H9 (cell line): ENCODE data around the gene TREM1. TPM values are rescaled to one million over a fixed set of nuclear protein-coding genes. Genes with fewer than 3 reads are reported as not detected.
"Not testable (repeated sequence)": the region's sequence is repeated elsewhere in the genome, so short reads cannot be mapped to it uniquely, and the experiment has no call there.

Source experiments
- DNase-seq: peaks from one replicate; pipeline ENCODE4 v3.0.0-alpha.2; 2017
- H2AFZ ChIP-seq: one replicate; pipeline ENCODE4 v1.6.1; 2013; ENCODE audit warnings: mild to moderate bottlenecking, low read length, control low read depth, moderate library complexity
- H2AK5ac ChIP-seq: 2 replicates; pipeline ENCODE4 v1.6.1; 2013; ENCODE audit warnings: low read length, control low read depth, mixed read lengths; ENCODE audit not compliant: insufficient read length
- H2BK120ac ChIP-seq: one replicate; pipeline ENCODE4 v1.6.1; 2013; ENCODE audit warnings: low read depth, mild to moderate bottlenecking, low read length, control low read depth, inconsistent platforms; ENCODE audit not compliant: poor library complexity, severe bottlenecking
- H2BK12ac ChIP-seq: 2 replicates; pipeline ENCODE4 v1.6.1; 2013; ENCODE audit warnings: low read length, control low read depth, mixed read lengths, low read depth; ENCODE audit not compliant: insufficient read length
- H2BK15ac ChIP-seq: 2 replicates; pipeline ENCODE4 v1.6.1; 2013; ENCODE audit warnings: low read depth, low read length, control low read depth
- H2BK20ac ChIP-seq: one replicate; pipeline ENCODE4 v1.6.1; 2013; ENCODE audit warnings: low read depth, mild to moderate bottlenecking, low read length, control low read depth, inconsistent platforms; ENCODE audit not compliant: poor library complexity, severe bottlenecking
- H2BK5ac ChIP-seq: 2 replicates; pipeline ENCODE4 v1.6.1; 2013; ENCODE audit warnings: low read length, control low read depth, mixed read lengths; ENCODE audit not compliant: insufficient read length
- H3K14ac ChIP-seq: 2 replicates; pipeline ENCODE4 v1.6.1; 2013; ENCODE audit warnings: low read length, control low read depth; ENCODE audit not compliant: insufficient read depth
- H3K18ac ChIP-seq: 2 replicates; pipeline ENCODE4 v1.6.1; 2013; ENCODE audit warnings: low read depth, mild to moderate bottlenecking, mixed read lengths, low read length, control low read depth; ENCODE audit not compliant: insufficient read length
- H3K23ac ChIP-seq: 2 replicates; pipeline ENCODE4 v1.6.1; 2013; ENCODE audit warnings: low read length, control low read depth, mixed read lengths, low read depth; ENCODE audit not compliant: insufficient read length
- H3K23me2 ChIP-seq: 2 replicates; pipeline ENCODE4 v1.6.1; 2013; ENCODE audit warnings: low read depth, mild to moderate bottlenecking, mixed read lengths, low read length, control low read depth; ENCODE audit not compliant: insufficient read length, poor library complexity, severe bottlenecking
- H3K27ac ChIP-seq: 2 replicates; pipeline ENCODE4 v1.5.1; 2013; ENCODE audit warnings: low read length, control low read depth, mixed read lengths, low read depth; ENCODE audit not compliant: insufficient read length
- H3K27me3 ChIP-seq: 2 replicates; pipeline ENCODE4 v1.6.1; 2013; ENCODE audit warnings: low read length, control low read depth, inconsistent platforms; ENCODE audit not compliant: insufficient read depth
- H3K4ac ChIP-seq: 2 replicates; pipeline ENCODE4 v1.6.1; 2013; ENCODE audit warnings: low read depth, mild to moderate bottlenecking, control low read depth, inconsistent platforms, low read length, moderate library complexity
- H3K4me1 ChIP-seq: 2 replicates; pipeline ENCODE4 v1.6.1; 2013; ENCODE audit warnings: low read length, control low read depth, inconsistent platforms; ENCODE audit not compliant: insufficient read depth
- H3K4me2 ChIP-seq: 2 replicates; pipeline ENCODE4 v1.6.1; 2013; ENCODE audit warnings: low read length, control low read depth, mixed read lengths; ENCODE audit not compliant: insufficient read length, insufficient read depth
- H3K56ac ChIP-seq: 2 replicates; pipeline ENCODE4 v1.6.1; 2013; ENCODE audit warnings: low read depth, mild to moderate bottlenecking, mixed read lengths, low read length, control low read depth; ENCODE audit not compliant: insufficient read length
- H3K79me1 ChIP-seq: 2 replicates; pipeline ENCODE4 v1.6.1; 2013; ENCODE audit warnings: low read depth, mild to moderate bottlenecking, moderate library complexity, low read length, control low read depth, inconsistent platforms; ENCODE audit not compliant: insufficient read depth, poor library complexity, severe bottlenecking
- H3K79me2 ChIP-seq: 2 replicates; pipeline ENCODE4 v1.6.1; 2013; ENCODE audit warnings: low read length, control low read depth, inconsistent platforms; ENCODE audit not compliant: insufficient read depth
- H3K9ac ChIP-seq: 2 replicates; pipeline ENCODE4 v1.6.1; 2013; ENCODE audit warnings: low read length, control low read depth, mixed read lengths; ENCODE audit not compliant: insufficient read length; ENCODE audit errors: extremely low read depth
- H3K9me3 ChIP-seq: one replicate; pipeline ENCODE4 v1.6.1; 2013; ENCODE audit warnings: low read depth, low read length, inconsistent platforms; ENCODE audit not compliant: control insufficient read depth
- H3T11ph ChIP-seq: one replicate; pipeline ENCODE4 v1.6.1; 2013; ENCODE audit warnings: mild to moderate bottlenecking, low read length, control low read depth, inconsistent platforms
- H4K20me1 ChIP-seq: one replicate; pipeline ENCODE4 v1.6.1; 2013; ENCODE audit not compliant: control insufficient read depth, insufficient read length, insufficient read depth
- H4K5ac ChIP-seq: 2 replicates; pipeline ENCODE4 v1.6.1; 2013; ENCODE audit warnings: low read depth, mild to moderate bottlenecking, mixed read lengths, low read length, control low read depth; ENCODE audit not compliant: insufficient read length
- H4K8ac ChIP-seq: replicated peaks from 2 replicates; pipeline ENCODE4 v1.6.1; 2013; ENCODE audit warnings: low read length, control low read depth, mixed read lengths, low read depth; ENCODE audit not compliant: insufficient read length
- H4K91ac ChIP-seq: 2 replicates; pipeline ENCODE4 v1.6.1; 2013; ENCODE audit warnings: low read depth, mild to moderate bottlenecking, moderate library complexity, mixed read lengths, low read length, control low read depth; ENCODE audit not compliant: insufficient read length
- H3K27ac Mint-ChIP-seq, 3 experiments: 2 replicates in 2 of 3; 3 replicates in 1 of 3; pipeline ENCODE4 v1.8.0; 2020 to 2021; ENCODE audit warnings: mixed read lengths in 3 of 3, mild to moderate bottlenecking in 1 of 3, moderate library complexity in 1 of 3
- H3K27me3 Mint-ChIP-seq: 2 replicates; pipeline ENCODE4 v1.8.0; 2021; ENCODE audit warnings: low read depth, mild to moderate bottlenecking, moderate library complexity, mixed read lengths
- H3K36me3 Mint-ChIP-seq, 3 experiments: 2 replicates in 2 of 3; 3 replicates in 1 of 3; pipeline ENCODE4 v1.8.0; 2020 to 2021; ENCODE audit warnings: low read depth in 3 of 3, mixed read lengths in 3 of 3; ENCODE audit not compliant: insufficient read depth in 1 of 3
- H3K4me1 Mint-ChIP-seq, 2 experiments: 2 replicates each; pipeline ENCODE4 v1.8.0; 2020; ENCODE audit warnings: mixed read lengths in 2 of 2
- H3K4me3 Mint-ChIP-seq, 2 experiments: 2 replicates in 1 of 2; 3 replicates in 1 of 2; pipeline ENCODE4 v1.8.0; 2020 to 2021; ENCODE audit warnings: mild to moderate bottlenecking in 2 of 2, mixed read lengths in 2 of 2, moderate library complexity in 1 of 2
- H3K9me3 Mint-ChIP-seq, 2 experiments: 2 replicates in 1 of 2; 3 replicates in 1 of 2; pipeline ENCODE4 v1.8.0; 2020; ENCODE audit warnings: mild to moderate bottlenecking in 2 of 2, mixed read lengths in 2 of 2, moderate library complexity in 1 of 2
- CTCF ChIP-seq: fragments of 200-600 bp; sonication (generic); conservative IDR thresholded peaks from 3 replicates; pipeline ENCODE4 v1.8.0; 2021; ENCODE audit warnings: antibody characterized with exemption, mild to moderate bottlenecking
- WGBS: extraction: QIAGEN DNeasy Blood & Tissue Kit; methylation state at CpG from one replicate; pipeline ENCODE4 v1.1.7; 2013; ENCODE audit warnings: missing lambda C conversion rate, low lambda C conversion rate, mixed read lengths; ENCODE audit not compliant: insufficient read length; ENCODE audit errors: extremely low coverage; 5-methylcytosine and 5-hydroxymethylcytosine counted together
- total RNA-seq: library from RNA; stranded (reverse); gene quantifications from 2 replicates; pipeline ENCODE4 v1.2.1, GENCODE V29; 2021

TREM1 gene
- total RNA-seq, 1 experiment from 2014 or later: not detected

- no peaks in the 10 kb centered on the region for H3K36me3 Mint-ChIP-seq
- no peak overlapping the region for H3K18ac ChIP-seq
- no peak overlapping the region for H3K4ac ChIP-seq
- no peak for DNase-seq
- peaks cover 0 to 3% of the 10 kb centered on the region in 2 experiments; a peak in 2 of 5 replicates for H3K9me3 Mint-ChIP-seq
- peaks cover 53% of the 10 kb centered on the region for H3K27me3 Mint-ChIP-seq
- H3K27ac ChIP-seq: no peak overlapping the region
- no peaks in the 10 kb centered on the region for H4K20me1 ChIP-seq
- H3K27me3 ChIP-seq: no peaks in the 10 kb centered on the region
- no peaks in the 10 kb centered on the region for H3K9me3 ChIP-seq
- H3K14ac ChIP-seq: no peak overlapping the region; the same call in 1 of the 2 replicates
- H3K4me1 ChIP-seq: no peaks in the 10 kb centered on the region
- TF ChIP-seq CTCF: no peak
- H3K56ac ChIP-seq: no peak overlapping the region
- H3K4me3 Mint-ChIP-seq: no peak overlapping the region
- H2BK20ac ChIP-seq: no peak overlapping the region
- no peak overlapping the region for H2AFZ ChIP-seq
- no CpG with 5 or more reads among the region's 9 CpGs for WGBS
- no peak overlapping the region for H3T11ph ChIP-seq
- no peak overlapping the region for H2BK12ac ChIP-seq
- no peaks in the 10 kb centered on the region for H3K79me1 ChIP-seq
- no peak overlapping the region for H3K23ac ChIP-seq
- no peak overlapping the region for H2BK120ac ChIP-seq
- H2AK5ac ChIP-seq: no peak overlapping the region
- no peak overlapping the region for H4K8ac ChIP-seq
- no peak overlapping the region for H4K5ac ChIP-seq
- H3K9ac ChIP-seq: no peak overlapping the region
- H3K4me1 Mint-ChIP-seq: no peaks in the 10 kb centered on the region
- H2BK15ac ChIP-seq: no peak overlapping the region
- no peak overlapping the region for H3K4me2 ChIP-seq
- H3K79me2 ChIP-seq: no peaks in the 10 kb centered on the region
- H2BK5ac ChIP-seq: no peak overlapping the region
- no peaks in the 10 kb centered on the region for H3K23me2 ChIP-seq
- H3K27ac Mint-ChIP-seq: no peak overlapping the region
- no peak overlapping the region for H4K91ac ChIP-seq
Measured at GRCh38 chr6:41247288-41247865, 39.1 kb downstream of the TREM1 start.

- H3K14ac ChIP-seq, H3K4me1 ChIP-seq, H3K27me3 ChIP-seq, H2BK120ac ChIP-seq, H3K23ac ChIP-seq, H3K4me2 ChIP-seq, H4K91ac ChIP-seq, H3K79me1 ChIP-seq, H3K4me1 Mint-ChIP-seq, H3K79me2 ChIP-seq, H3K9me3 Mint-ChIP-seq, H3K23me2 ChIP-seq, H2BK12ac ChIP-seq, H3K9me3 ChIP-seq, DNase-seq, H2BK15ac ChIP-seq, H3K9ac ChIP-seq, H3K4ac ChIP-seq, H3K4me3 Mint-ChIP-seq, H3K56ac ChIP-seq, H4K8ac ChIP-seq, H2BK20ac ChIP-seq, H2AK5ac ChIP-seq, H3K18ac ChIP-seq, H4K5ac ChIP-seq, H2BK5ac ChIP-seq, H4K20me1 ChIP-seq, H3K36me3 Mint-ChIP-seq, H3T11ph ChIP-seq, H3K27ac Mint-ChIP-seq, H3K27ac ChIP-seq, H2AFZ ChIP-seq: not testable (repeated sequence)
- H3K27me3 Mint-ChIP-seq: peaks cover 51% of the 10 kb centered on the region
- WGBS: no CpG with 5 or more reads among the region's 4 CpGs
Measured at GRCh38 chr6:41246529-41246928, 40.0 kb downstream of the TREM1 start.
